HG03575 (cell line): ENCODE data around the gene CDC37.
"Not testable (repeated sequence)": the region's sequence is repeated elsewhere in the genome, so short reads cannot be mapped to it uniquely, and the experiment has no call there.

Experiments
- ATAC-seq: cut with Tn5 transposase; IDR thresholded peaks from one replicate; pipeline ENCODE4 v1.9.1; 2021; ENCODE audit not compliant: unreplicated experiment, insufficient number of reproducible peaks, low FRiP score; ENCODE audit errors: extremely low read depth

The CDC37 gene

DNA sequence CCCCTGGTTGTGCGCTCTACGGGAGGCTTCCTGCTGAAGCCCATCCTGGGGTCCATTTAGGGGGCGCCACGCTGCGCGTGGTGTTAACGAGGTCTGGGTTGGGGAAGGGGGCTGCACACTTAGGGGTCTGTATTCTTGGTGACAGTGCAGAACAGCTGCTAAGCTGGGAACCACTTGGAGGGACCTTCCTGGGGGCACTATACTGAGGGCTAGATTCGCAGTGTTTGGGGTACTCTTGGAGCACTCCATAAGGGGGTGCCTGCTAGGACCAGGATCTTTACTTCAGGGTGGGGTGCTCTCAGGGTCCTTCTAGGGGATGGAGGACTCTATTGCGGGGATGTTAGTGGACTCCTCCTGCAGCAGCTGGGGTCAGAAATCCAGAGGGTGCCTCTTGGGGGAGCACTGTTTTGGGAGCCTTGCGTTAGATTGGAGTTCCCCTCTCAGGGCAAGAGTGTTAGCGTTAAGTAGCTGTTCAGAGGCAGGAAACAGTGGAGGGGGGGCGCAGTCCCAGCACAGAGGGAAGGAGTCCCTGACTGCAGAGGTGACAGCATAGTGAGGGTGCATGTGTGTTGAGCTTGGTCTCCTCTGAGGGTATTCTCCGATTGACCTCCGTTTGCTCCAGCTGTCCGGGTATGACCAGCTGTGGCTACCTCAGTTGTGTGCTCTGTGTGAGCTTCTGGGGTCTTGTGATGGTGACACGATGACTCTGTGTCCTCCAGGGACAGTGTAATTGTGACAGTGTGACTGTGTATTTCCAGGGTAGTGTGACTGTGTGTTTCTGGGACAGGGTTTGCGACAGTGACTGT, 18.1 kb upstream of the CDC37 start:
- ATAC-seq: no peak

DNA sequence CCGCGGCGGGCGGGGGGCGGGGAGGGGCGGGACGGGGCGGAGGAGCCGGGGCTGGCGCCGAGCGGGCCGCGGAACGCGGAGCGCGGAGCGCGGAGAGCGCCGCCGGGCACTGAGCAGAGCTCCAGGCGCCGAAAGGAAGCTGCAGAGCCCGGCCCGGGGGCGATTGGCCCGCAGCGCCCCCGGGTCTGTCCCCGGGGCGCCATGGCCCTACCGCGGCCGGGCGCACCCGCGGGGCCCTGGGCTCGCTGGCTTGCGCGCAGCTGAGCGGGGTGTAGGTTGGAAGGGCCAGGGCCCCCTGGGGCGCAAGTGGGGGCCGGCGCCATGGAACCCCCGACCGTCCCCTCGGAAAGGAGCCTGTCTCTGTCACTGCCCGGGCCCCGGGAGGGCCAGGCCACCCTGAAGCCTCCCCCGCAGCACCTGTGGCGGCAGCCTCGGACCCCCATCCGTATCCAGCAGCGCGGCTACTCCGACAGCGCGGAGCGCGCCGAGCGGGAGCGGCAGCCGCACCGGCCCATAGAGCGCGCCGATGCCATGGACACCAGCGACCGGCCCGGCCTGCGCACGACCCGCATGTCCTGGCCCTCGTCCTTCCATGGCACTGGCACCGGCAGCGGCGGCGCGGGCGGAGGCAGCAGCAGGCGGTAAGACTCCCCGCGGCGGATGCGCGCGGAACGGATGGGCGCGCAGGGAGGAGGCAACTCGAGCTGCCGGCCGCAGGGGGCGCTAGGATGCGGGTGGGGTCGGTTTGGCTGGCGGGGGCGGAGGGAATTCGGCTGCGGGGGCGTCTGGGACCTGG, 17.3 kb upstream of the CDC37 start, which contains the start of gene PDE4A:
Gene PDE4A, plus strand, starts transcription at position 95 of the 796 bp plus-strand sequence. Its CDS starts 227 bp downstream, at position 322.
- no peak for ATAC-seq

DNA sequence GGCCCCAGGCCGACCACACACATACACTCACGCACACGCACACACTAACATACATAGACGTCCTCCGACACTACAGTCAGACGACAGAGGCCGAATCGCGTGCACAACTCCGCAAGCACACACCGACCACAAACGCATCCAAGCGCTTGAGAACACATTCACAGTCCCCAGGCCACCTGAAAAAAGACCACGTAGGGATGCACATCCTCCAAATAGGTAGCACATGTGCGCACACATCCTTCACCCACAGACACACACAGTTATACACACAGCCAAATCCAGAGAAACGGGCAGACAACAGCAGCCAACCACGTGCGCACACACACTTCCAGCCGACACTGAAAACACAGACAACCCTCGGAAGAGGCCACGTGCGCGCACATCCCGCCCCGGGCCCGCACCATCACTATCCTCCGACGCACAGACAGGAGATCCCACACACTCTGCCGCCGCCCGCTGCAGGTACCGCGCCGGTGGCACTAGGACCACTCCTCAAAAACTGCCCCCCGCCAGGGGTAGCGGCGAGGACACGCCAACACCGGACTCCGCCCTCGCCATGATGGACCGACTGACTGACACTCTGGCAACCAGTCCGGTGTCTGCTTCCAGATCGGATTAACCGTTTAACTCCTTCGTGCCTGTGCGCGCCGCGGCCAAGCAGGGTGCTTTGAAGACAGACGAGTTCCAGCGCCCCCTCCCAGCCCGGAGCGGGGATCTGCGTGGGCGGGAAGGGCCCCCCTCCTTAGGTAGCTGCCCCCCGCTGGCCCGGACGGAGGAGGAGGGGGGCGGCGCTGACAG, 16.5 kb upstream of the CDC37 start:
- ATAC-seq: no peak

DNA sequence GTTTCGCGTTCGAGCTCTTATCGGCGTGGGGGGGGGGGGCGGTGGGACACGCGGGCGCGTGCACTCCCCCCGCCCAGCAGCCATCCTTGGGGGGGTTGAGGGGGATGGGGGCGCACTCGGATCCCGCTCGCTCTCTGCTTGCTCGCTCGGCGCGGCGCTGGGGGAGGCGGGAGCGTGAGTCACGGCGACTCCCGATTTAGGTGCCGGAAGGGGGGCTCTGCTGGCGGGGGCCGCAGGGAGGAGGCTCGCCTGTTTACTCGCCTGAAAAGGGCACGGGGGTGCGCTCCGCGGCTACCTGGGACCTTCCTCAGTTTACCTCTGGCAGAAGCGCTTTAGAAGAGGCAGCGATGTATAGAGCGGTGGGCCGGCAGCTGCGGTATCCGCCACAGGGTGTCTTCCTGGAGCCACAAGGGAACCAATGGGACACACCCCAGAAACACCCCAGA, 15.9 kb upstream of the CDC37 start:
- no peak for ATAC-seq

GRCh38 chr19:10418485-10419199, 15.3 kb upstream of the CDC37 start:
- no peak for ATAC-seq

DNA sequence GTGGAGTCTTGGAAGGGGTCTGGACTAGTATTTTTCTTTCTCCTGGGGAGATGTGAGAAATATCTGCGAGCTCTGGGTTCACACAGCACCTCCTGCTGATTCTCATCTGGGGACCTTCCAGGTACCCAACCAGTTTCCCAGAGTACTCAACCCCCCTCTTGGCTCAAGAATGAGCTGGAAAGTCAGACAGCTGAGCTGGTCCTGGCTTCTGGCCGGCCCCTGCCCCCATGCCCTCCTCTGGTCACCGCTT, 14.8 kb upstream of the CDC37 start:
- ATAC-seq: no peak

GRCh38 chr19:10417541-10418234, 14.3 kb upstream of the CDC37 start:
- no peak for ATAC-seq

- ATAC-seq: no peak
Measured at GRCh38 chr19:10416380-10417257, 13.3 kb upstream of the CDC37 start.

DNA sequence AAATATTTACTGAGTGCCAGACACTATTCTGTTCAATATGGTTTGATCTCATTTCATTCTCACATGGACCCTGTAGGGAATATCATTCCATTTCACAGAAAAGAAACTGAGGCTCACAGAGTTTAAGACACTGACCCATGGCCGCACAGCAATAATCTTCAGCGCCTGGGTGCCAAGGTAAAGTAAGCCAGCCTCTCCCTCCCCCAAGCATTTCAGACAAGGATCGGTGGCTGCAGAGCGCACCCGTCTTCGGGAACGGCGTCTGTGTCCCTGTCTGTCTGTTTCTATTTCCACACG, 12.7 kb upstream of the CDC37 start:
- no peak for ATAC-seq

- no peak for ATAC-seq
Measured at GRCh38 chr19:10412257-10412977, 9.1 kb upstream of the CDC37 start.

DNA sequence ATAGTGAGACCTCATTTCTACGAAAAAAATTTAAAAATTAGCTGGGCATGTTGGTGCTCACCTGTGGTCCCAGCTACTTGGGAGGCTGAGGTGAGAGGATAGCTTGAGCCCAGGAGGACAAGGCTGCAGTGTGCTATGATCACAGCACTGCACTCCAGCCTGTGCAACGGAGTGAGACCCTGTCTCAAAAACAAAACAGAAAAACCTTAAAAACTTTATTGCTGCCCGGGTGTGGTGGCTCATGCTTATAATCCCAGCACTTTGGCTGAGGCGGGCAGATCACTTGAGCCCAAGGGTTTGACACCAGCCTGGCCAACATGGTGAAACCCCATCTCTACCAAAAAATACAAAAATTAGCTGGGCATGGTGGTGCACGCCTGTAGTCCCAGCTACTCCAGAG, 7.9 kb upstream of the CDC37 start:
- ATAC-seq: not testable (repeated sequence)

GRCh38 chr19:10408511-10409283, 5.4 kb upstream of the CDC37 start:
- ATAC-seq: no peak

- ATAC-seq: no peak
Measured at GRCh38 chr19:10407096-10407495, 3.8 kb upstream of the CDC37 start.

DNA sequence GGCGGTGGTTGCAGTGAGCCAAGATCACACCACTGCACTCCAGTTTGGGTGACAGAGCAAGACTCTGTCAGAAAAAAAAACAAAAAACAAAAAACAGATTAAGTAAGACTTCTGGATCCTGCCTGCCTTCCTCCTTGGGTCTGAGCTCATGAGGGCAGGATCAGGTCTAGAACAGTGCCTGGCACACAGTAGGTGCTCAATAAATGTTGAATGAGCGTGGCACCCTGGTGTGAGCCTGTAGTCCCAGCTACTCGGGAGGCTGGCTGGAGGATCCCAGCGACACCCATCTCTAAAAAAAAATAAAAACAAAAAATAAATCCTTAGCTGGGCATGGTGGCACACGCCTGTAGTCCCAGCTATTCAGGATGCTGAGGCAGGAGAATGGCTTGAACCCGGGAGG, 2.8 kb upstream of the CDC37 start:
- ATAC-seq: no peak

- ATAC-seq: no peak
Measured at GRCh38 chr19:10404888-10405820, 1.8 kb upstream of the CDC37 start.
